ENCODE results near the gene TMPRSS11E. TPM values are rescaled to one million over a fixed set of nuclear protein-coding genes. Genes with fewer than 3 reads are reported as not detected.
"Not testable (repeated sequence)": the region's sequence is repeated elsewhere in the genome, so short reads cannot be mapped to it uniquely, and the experiment has no call there.

Gene TMPRSS11E
- total RNA-seq, 1 experiment from 2014 or later = not detected

DNA sequence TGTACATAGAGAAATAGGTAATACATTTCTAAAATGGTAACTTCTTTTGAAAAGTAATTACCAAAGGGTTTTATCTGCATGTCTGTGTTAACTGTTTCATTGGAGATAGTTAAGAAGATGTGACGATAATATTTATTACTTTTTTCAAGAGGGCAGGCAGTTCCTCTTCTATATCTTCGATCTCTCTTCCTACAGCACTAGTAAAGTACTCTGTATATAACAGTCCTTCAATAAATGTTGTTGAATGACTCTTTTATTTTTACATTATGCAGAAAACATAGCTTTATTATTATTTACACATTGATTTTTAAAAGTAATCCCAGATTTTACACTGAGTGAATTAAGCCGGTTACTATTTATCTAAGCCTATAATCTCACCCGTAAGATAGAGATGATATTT, 51.8 kb downstream of the TMPRSS11E start:
- Histone ChIP-seq H3K36me3 (ENCODE audit: control insufficient read depth, insufficient read depth, low read length) (no peaks in the 10 kb centered on the region), H3K27me3 (ENCODE audit: control insufficient read depth, insufficient read depth, low read length) (no peaks in the 10 kb centered on the region), H3K27ac (ENCODE audit: low read length) (no peak overlapping the region), H3K4me1 (ENCODE audit: control insufficient read depth, insufficient read depth, low read length) (no peaks in the 10 kb centered on the region), H3K9me3 (ENCODE audit: control insufficient read depth, insufficient read depth, low read depth, low read length) (no peaks in the 10 kb centered on the region), H3K4me3 (ENCODE audit: low read depth in 2 of 2, low read length in 2 of 2) (no peak overlapping the region)
- intact Hi-C loops (cut with micrococcal nuclease; ENCODE audit: unreplicated experiment) (loop anchor here (2.0 kb wide), 1 partner anchor 672 kb away; no protein-coding TSS in a partner anchor), in situ Hi-C loops (cut with HindIII; ENCODE audit: low pct_unique_long_range_greater_than_20kb, low sequenced_read_pairs) (no loop called here)
- BruUV-seq (replicated peaks) = no TSS peak
- ChIA-PET POLR2A (no interaction called here), CTCF (no interaction called here)
- DNase-seq (ENCODE audit: low read depth, low spot score) (no peak), ATAC-seq (no peak)
- TF ChIP-seq TCF7L2 (IDR thresholded peaks at IDR 0.05; ENCODE audit: low read depth, low read length) (no peak), REST (IDR thresholded peaks at IDR 0.05; ENCODE audit: insufficient read depth in 1 of 2, low read depth in 2 of 2, low read length in 1 of 2) (no peak), SIN3A (IDR thresholded peaks at IDR 0.05; ENCODE audit: borderline replicate concordance, insufficient read depth, low read depth, low read length) (no peak), POLR2AphosphoS5 (IDR thresholded peaks at IDR 0.05; ENCODE audit: low read depth, low read length) (no peak), CTCF (IDR thresholded peaks at IDR 0.05) (no peak)

DNA sequence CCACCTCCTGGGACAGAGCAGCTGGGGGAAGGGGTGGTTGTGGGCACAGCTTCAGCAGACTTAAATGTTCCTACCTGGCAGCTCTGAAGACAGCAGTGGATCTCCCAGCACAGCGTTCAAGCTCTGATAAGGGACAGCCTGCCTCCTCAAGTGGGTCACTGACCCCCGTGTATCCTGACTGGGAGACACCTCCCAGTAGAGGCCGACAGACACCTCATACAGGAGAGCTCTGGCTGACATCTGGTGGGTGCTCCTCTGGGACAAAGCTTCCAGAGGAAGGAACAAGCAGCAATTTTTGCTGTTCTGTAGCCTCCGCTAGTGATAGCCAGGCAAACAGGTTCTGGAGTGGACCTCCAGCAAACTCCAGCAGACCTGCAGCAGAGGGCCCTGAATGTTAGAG, 56.2 kb downstream of the TMPRSS11E start:
- DNase-seq (ENCODE audit: low read depth, low spot score); POLR2A ChIA-PET; H3K4me1 ChIP-seq (ENCODE audit: control insufficient read depth, insufficient read depth, low read length); H3K27me3 ChIP-seq (ENCODE audit: control insufficient read depth, insufficient read depth, low read length); H3K36me3 ChIP-seq (ENCODE audit: control insufficient read depth, insufficient read depth, low read length); H3K27ac ChIP-seq (ENCODE audit: low read length); BruUV-seq (replicated peaks); intact Hi-C loops (cut with micrococcal nuclease; ENCODE audit: unreplicated experiment); H3K9me3 ChIP-seq (ENCODE audit: control insufficient read depth, insufficient read depth, low read depth, low read length); H3K4me3 ChIP-seq (ENCODE audit: low read depth in 2 of 2, low read length in 2 of 2); ATAC-seq; CTCF ChIA-PET; in situ Hi-C loops (cut with HindIII; ENCODE audit: low pct_unique_long_range_greater_than_20kb, low sequenced_read_pairs): not testable (repeated sequence)

DNA sequence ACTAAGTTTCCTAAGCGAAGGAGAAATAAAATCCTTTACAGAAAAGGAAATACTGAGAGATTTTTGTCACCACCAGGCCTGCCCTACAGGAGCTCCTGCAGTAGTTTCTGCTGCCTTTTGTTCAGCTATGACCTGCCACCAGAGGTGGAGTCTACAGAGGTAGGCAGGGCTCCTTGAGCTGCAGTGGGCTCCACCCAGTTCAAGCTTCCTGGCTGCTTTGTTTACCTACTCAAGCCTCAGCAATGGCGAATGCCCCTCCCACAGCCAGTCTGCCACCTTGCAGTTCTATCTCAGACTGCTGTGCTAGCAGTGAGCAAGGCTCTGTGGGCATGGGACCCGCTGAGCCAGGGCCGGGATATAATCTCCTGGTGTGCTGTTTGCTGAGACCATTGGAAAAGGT, 57.6 kb downstream of the TMPRSS11E start:
- BruUV-seq (replicated peaks); POLR2A ChIA-PET; H3K4me1 ChIP-seq (ENCODE audit: control insufficient read depth, insufficient read depth, low read length); intact Hi-C loops (cut with micrococcal nuclease; ENCODE audit: unreplicated experiment); ATAC-seq; H3K27me3 ChIP-seq (ENCODE audit: control insufficient read depth, insufficient read depth, low read length); H3K9me3 ChIP-seq (ENCODE audit: control insufficient read depth, insufficient read depth, low read depth, low read length); H3K36me3 ChIP-seq (ENCODE audit: control insufficient read depth, insufficient read depth, low read length); in situ Hi-C loops (cut with HindIII; ENCODE audit: low pct_unique_long_range_greater_than_20kb, low sequenced_read_pairs); DNase-seq (ENCODE audit: low read depth, low spot score); H3K4me3 ChIP-seq (ENCODE audit: low read depth in 2 of 2, low read length in 2 of 2); CTCF ChIA-PET; H3K27ac ChIP-seq (ENCODE audit: low read length): not testable (repeated sequence)

DNA sequence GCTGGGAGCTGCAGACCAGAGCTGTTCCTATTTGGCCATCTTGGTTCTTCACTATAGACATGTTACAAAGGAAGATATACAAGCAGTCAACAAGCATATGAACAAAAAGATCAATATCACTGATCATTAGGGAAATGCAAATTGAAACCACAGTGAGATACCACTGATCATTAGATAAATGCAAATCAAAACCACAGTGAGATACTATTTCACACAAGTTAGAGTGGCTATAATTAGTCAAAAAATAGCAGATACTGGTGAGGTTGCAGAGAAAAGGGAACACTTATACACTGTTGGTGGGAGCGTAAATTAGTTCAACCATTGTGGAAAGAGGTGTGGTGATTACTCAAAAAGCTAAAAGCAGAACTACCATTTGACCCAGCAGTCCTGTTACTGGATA, 58.2 kb downstream of the TMPRSS11E start:
- not testable (repeated sequence) for ATAC-seq; DNase-seq (ENCODE audit: low read depth, low spot score); BruUV-seq (replicated peaks)

More for the DNA sequence above, 58.2 kb downstream of the TMPRSS11E start:
- CTCF ChIA-PET; H3K4me3 ChIP-seq (ENCODE audit: low read depth in 2 of 2, low read length in 2 of 2); in situ Hi-C loops (cut with HindIII; ENCODE audit: low pct_unique_long_range_greater_than_20kb, low sequenced_read_pairs); H3K27me3 ChIP-seq (ENCODE audit: control insufficient read depth, insufficient read depth, low read length); H3K4me1 ChIP-seq (ENCODE audit: control insufficient read depth, insufficient read depth, low read length); POLR2A ChIA-PET; H3K9me3 ChIP-seq (ENCODE audit: control insufficient read depth, insufficient read depth, low read depth, low read length); H3K36me3 ChIP-seq (ENCODE audit: control insufficient read depth, insufficient read depth, low read length); intact Hi-C loops (cut with micrococcal nuclease; ENCODE audit: unreplicated experiment); H3K27ac ChIP-seq (ENCODE audit: low read length): not testable (repeated sequence)
